Frontal cortex (tissue), 4 donors: Measurements from ENCODE around the gene ISY1. TPM values are rescaled to one million over a fixed set of nuclear protein-coding genes. Genes with fewer than 3 reads are reported as not detected.
"Not testable (repeated sequence)": the region's sequence is repeated elsewhere in the genome, so short reads cannot be mapped to it uniquely, and the experiment has no call there.

Source experiments
- DNase-seq, 2 donors: peaks; one replicate each; pipeline ENCODE4 v3.0.0; 2012; ENCODE audit warnings: low spot score in 2 of 2
- FAIRE-seq: peaks from 2 replicates; lab custom pipeline; 2012; peaks lifted over from hg19 to GRCh38; lab: Jason Lieb, UNC
- total RNA-seq: library from RNA; depleted of rRNA; stranded (reverse); fragments of >200 nt; gene quantifications from one replicate; pipeline ENCODE4 v1.2.3, GENCODE V29; 2014
- donor health status: control.
- donor health status: control.
- donor health status: control.

ISY1 gene
- total RNA-seq, 1 donor from 2014 or later, result 13.9 TPM

GRCh38 chr3:129103296-129103695, 57.6 kb downstream of the ISY1 start:
- no peak for FAIRE-seq
- no peak for DNase-seq

GRCh38 chr3:129101370-129102138, 59.3 kb downstream of the ISY1 start:
- FAIRE-seq (no peak), DNase-seq (no peak)

GRCh38 chr3:129100274-129100673, 60.6 kb downstream of the ISY1 start:
- DNase-seq (no peak), FAIRE-seq (no peak)

- DNase-seq (no peak), FAIRE-seq (no peak)
These were observed 65.6 kb downstream of the ISY1 start for GRCh38 chr3:129095285-129095684.

GRCh38 chr3:129088312-129088711, 72.6 kb downstream of the ISY1 start:
- FAIRE-seq, DNase-seq: not testable (repeated sequence)

- DNase-seq, FAIRE-seq: not testable (repeated sequence)
These were observed 73.0 kb downstream of the ISY1 start for GRCh38 chr3:129087904-129088303.

- FAIRE-seq (peak; percentile 85), DNase-seq (no peak)
These were observed 73.6 kb downstream of the ISY1 start for GRCh38 chr3:129087138-129087702.

- DNase-seq (no peak), FAIRE-seq (no peak)
These were observed 75.0 kb downstream of the ISY1 start for GRCh38 chr3:129085818-129086217.

GRCh38 chr3:129085165-129085715, 75.6 kb downstream of the ISY1 start:
- FAIRE-seq, result no peak
- no peak for DNase-seq

GRCh38 chr3:129084501-129084900, 76.4 kb downstream of the ISY1 start:
- no peak for FAIRE-seq
- DNase-seq, result no peak

- no peak for FAIRE-seq
- no peak for DNase-seq
These were observed 78.8 kb downstream of the ISY1 start for GRCh38 chr3:129082026-129082425.

GRCh38 chr3:129081503-129081902, 79.4 kb downstream of the ISY1 start:
- DNase-seq (no peak), FAIRE-seq (no peak)

GRCh38 chr3:129078510-129078909, 82.4 kb downstream of the ISY1 start:
- no peak for DNase-seq
- no peak for FAIRE-seq

Other genes with a start within 250 kb of the ISY1 start
- 1.6 TPM for gene CFAP92, start 167.0 kb downstream of the ISY1 start, total RNA-seq
- gene EFCC1, start 159.8 kb downstream of the ISY1 start, total RNA-seq, result 0.41 TPM
- gene GP9, start 100.3 kb downstream of the ISY1 start, total RNA-seq, result not detected
- gene RAB43, start 39.3 kb downstream of the ISY1 start, total RNA-seq, result 2.0 TPM
- 169 TPM for gene CNBP, start 22.8 kb upstream of the ISY1 start, total RNA-seq
- gene COPG1, start 88.5 kb upstream of the ISY1 start, total RNA-seq, result 137 TPM
- 21.6 TPM for gene HMCES, start 117.8 kb upstream of the ISY1 start, total RNA-seq